Measurements from ENCODE around the gene ARHGEF12.

The ARHGEF12 gene

DNA sequence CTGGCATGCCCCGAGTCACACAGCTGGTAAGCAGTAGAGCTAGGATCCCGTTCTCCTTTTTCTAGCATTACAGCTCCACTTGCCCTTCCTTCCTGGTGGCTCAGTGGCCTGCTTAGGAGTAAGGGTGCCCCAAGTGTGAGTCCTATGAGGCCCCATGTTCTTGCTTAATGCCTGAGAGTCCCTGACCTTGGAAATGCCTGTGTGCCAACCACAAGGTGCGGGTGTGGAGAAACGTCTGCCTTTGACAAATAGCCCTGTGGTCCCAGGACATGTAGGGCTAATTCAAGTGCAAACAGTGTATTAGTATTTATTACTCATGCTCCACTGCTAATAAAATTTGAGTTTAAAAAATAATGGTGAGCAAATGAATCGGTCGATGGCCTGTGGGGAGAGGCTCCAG lies 193.7 kb downstream of the ARHGEF12 start:
- no peak for TF ChIP-seq CEBPB (IDR thresholded peaks at IDR 0.05)
- TF ChIP-seq, protein P1, sequence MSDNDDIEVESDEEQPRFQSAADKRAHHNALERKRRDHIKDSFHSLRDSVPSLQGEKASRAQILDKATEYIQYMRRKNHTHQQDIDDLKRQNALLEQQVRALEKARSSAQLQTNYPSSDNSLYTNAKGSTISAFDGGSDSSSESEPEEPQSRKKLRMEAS (IDR thresholded peaks at IDR 0.05), result no peak
- TF ChIP-seq FOXM1 (IDR thresholded peaks at IDR 0.05; ENCODE audit: borderline replicate concordance, low read depth), result no peak
- no peak for TF ChIP-seq EGR1 (IDR thresholded peaks at IDR 0.05)
- TF ChIP-seq TCF12 (IDR thresholded peaks at IDR 0.05; ENCODE audit: low read depth), result no peak
- no peak for TF ChIP-seq RAD21 (IDR thresholded peaks at IDR 0.05; ENCODE audit: low read depth)
- TF ChIP-seq YY1 (IDR thresholded peaks at IDR 0.05; ENCODE audit: low read depth), result no peak
- TF ChIP-seq, protein P2, sequence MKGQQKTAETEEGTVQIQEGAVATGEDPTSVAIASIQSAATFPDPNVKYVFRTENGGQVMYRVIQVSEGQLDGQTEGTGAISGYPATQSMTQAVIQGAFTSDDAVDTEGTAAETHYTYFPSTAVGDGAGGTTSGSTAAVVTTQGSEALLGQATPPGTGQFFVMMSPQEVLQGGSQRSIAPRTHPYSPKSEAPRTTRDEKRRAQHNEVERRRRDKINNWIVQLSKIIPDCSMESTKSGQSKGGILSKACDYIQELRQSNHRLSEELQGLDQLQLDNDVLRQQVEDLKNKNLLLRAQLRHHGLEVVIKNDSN (IDR thresholded peaks at IDR 0.05), result no peak
- TF ChIP-seq TEAD4 (IDR thresholded peaks at IDR 0.05), result no peak
- no peak for TF ChIP-seq CREB1 (IDR thresholded peaks at IDR 0.05; ENCODE audit: low read depth)
- TF ChIP-seq TAF1 (IDR thresholded peaks at IDR 0.05; ENCODE audit: low read depth), result no peak
- TF ChIP-seq EP300 (IDR thresholded peaks at IDR 0.05; ENCODE audit: borderline replicate concordance), result no peak
- no peak for TF ChIP-seq ZBTB7A (IDR thresholded peaks at IDR 0.05; ENCODE audit: low read depth)
- no peak for TF ChIP-seq NFIC (IDR thresholded peaks at IDR 0.05)
- TF ChIP-seq, protein P3, sequence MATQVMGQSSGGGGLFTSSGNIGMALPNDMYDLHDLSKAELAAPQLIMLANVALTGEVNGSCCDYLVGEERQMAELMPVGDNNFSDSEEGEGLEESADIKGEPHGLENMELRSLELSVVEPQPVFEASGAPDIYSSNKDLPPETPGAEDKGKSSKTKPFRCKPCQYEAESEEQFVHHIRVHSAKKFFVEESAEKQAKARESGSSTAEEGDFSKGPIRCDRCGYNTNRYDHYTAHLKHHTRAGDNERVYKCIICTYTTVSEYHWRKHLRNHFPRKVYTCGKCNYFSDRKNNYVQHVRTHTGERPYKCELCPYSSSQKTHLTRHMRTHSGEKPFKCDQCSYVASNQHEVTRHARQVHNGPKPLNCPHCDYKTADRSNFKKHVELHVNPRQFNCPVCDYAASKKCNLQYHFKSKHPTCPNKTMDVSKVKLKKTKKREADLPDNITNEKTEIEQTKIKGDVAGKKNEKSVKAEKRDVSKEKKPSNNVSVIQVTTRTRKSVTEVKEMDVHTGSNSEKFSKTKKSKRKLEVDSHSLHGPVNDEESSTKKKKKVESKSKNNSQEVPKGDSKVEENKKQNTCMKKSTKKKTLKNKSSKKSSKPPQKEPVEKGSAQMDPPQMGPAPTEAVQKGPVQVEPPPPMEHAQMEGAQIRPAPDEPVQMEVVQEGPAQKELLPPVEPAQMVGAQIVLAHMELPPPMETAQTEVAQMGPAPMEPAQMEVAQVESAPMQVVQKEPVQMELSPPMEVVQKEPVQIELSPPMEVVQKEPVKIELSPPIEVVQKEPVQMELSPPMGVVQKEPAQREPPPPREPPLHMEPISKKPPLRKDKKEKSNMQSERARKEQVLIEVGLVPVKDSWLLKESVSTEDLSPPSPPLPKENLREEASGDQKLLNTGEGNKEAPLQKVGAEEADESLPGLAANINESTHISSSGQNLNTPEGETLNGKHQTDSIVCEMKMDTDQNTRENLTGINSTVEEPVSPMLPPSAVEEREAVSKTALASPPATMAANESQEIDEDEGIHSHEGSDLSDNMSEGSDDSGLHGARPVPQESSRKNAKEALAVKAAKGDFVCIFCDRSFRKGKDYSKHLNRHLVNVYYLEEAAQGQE (IDR thresholded peaks at IDR 0.05; ENCODE audit: low read depth), result no peak

DNA sequence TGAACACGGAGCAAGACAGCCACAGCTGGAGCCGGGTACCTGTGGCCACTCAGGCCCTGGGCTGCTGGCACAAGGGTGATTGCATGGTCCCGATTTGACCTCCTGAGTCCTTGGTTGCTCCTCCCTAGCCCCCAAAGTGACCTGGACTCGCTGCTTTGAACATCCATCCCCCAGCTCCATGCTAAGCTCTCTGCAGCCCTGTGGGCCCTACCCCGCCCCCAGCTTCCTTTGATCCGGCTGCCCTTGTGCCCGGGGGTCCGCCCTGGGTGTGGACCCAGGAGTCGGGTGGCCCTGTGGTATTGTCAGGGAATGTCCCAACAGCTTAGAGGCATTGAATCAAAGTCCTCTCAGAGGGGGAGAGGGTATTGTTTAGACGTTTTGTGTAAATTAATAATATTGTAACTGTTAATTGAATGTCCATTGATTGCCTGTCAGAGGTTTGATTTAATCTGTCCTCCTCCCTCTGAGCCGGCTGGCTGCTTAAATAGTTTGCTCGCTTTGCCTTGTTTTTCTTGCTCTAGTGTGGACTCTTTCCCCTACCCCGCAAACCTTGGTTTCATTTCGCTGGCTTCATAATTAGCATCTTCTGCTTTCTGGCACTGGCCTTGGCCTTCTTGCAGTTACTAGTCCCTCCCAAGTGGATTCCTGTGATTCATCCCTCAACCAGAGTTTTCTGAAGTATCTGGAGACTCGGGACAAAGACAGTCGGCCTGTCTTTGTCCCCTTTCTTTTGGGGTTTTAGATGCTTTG lies 196.0 kb downstream of the ARHGEF12 start:
- TF ChIP-seq, protein P3 (IDR thresholded peaks at IDR 0.05; ENCODE audit: low read depth), result no peak
- no peak for TF ChIP-seq FOXM1 (IDR thresholded peaks at IDR 0.05; ENCODE audit: borderline replicate concordance, low read depth)
- TF ChIP-seq TAF1 (IDR thresholded peaks at IDR 0.05; ENCODE audit: low read depth), result no peak
- TF ChIP-seq, protein P2 (IDR thresholded peaks at IDR 0.05), result no peak
- TF ChIP-seq NFIC (IDR thresholded peaks at IDR 0.05), result no peak
- no peak for TF ChIP-seq CREB1 (IDR thresholded peaks at IDR 0.05; ENCODE audit: low read depth)
- TF ChIP-seq EGR1 (IDR thresholded peaks at IDR 0.05), result no peak
- no peak for TF ChIP-seq YY1 (IDR thresholded peaks at IDR 0.05; ENCODE audit: low read depth)
- no peak for TF ChIP-seq TCF12 (IDR thresholded peaks at IDR 0.05; ENCODE audit: low read depth)
- TF ChIP-seq CEBPB (IDR thresholded peaks at IDR 0.05), result no peak
- TF ChIP-seq ZBTB7A (IDR thresholded peaks at IDR 0.05; ENCODE audit: low read depth), result no peak
- TF ChIP-seq RAD21 (IDR thresholded peaks at IDR 0.05; ENCODE audit: low read depth), result no peak
- no peak for TF ChIP-seq EP300 (IDR thresholded peaks at IDR 0.05; ENCODE audit: borderline replicate concordance)

DNA sequence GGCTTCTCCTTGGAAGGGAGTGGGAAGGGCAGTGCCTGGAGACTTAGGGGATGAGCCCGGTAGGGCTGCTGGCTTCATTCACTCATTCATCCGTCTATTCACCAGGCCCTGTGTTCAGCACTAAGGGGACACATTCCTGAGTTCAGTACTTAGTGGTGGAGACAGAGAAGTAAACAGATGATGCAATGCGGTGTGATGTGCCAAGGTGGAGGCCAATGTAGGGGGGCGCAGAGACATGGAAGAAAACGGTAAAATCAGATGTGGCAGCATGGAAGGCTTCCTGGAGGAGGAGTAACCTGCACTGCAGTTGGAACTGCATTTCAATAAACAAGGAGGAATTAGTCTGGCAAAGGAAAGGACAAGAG lies 196.6 kb downstream of the ARHGEF12 start:
- TF ChIP-seq YY1 (IDR thresholded peaks at IDR 0.05; ENCODE audit: low read depth) (no peak), NFIC (IDR thresholded peaks at IDR 0.05) (no peak), ZBTB7A (IDR thresholded peaks at IDR 0.05; ENCODE audit: low read depth) (no peak), CREB1 (IDR thresholded peaks at IDR 0.05; ENCODE audit: low read depth) (no peak), RAD21 (IDR thresholded peaks at IDR 0.05; ENCODE audit: low read depth) (no peak), EGR1 (IDR thresholded peaks at IDR 0.05) (no peak), TCF12 (IDR thresholded peaks at IDR 0.05; ENCODE audit: low read depth) (no peak), CEBPB (IDR thresholded peaks at IDR 0.05) (no peak), FOXM1 (IDR thresholded peaks at IDR 0.05; ENCODE audit: borderline replicate concordance, low read depth) (no peak), TEAD4 (IDR thresholded peaks at IDR 0.05) (no peak), EP300 (IDR thresholded peaks at IDR 0.05; ENCODE audit: borderline replicate concordance) (no peak), TAF1 (IDR thresholded peaks at IDR 0.05; ENCODE audit: low read depth) (no peak)
- TF ChIP-seq, protein P1 (IDR thresholded peaks at IDR 0.05), result no peak
- TF ChIP-seq, protein P2 (IDR thresholded peaks at IDR 0.05), result no peak
- TF ChIP-seq, protein P3 (IDR thresholded peaks at IDR 0.05; ENCODE audit: low read depth), result no peak

Data from Ishikawa (cell line).